ENCODE results near the gene OR9K2.
"Not testable (repeated sequence)": the region's sequence is repeated elsewhere in the genome, so short reads cannot be mapped to it uniquely, and the experiment has no call there.

OR9K2 gene, protein sequence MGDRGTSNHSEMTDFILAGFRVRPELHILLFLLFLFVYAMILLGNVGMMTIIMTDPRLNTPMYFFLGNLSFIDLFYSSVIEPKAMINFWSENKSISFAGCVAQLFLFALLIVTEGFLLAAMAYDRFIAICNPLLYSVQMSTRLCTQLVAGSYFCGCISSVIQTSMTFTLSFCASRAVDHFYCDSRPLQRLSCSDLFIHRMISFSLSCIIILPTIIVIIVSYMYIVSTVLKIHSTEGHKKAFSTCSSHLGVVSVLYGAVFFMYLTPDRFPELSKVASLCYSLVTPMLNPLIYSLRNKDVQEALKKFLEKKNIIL

GRCh38 chr12:55126106-55126505 is at the start of gene OR9K2:
Gene OR9K2, plus strand, starts transcription at chr12:55126406. Its CDS starts 3,429 bp downstream, at chr12:55129835.
- no peak for DNase-seq

DNA sequence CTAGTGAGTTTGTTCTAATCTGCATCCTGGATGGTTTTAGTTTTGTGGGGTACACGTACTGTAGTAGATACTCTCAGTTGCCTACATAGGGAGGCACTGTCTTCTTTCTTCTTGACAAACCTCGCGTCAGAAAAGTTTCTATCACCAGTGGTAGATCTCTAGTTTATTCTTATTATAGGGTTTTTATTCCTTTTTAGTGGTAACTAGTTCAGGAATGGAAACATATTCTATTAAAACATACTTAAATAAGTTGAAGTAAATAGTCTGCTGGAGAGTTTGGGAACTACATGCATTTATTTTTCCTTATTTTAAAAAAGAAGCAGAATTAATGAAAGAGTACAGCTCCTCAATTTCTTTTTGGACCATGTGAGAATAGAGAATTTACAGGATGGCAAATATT is 33.6 kb upstream of the OR9K2 start:
- peak in 1 of 2 experiments; percentile 13 for DNase-seq

DNA sequence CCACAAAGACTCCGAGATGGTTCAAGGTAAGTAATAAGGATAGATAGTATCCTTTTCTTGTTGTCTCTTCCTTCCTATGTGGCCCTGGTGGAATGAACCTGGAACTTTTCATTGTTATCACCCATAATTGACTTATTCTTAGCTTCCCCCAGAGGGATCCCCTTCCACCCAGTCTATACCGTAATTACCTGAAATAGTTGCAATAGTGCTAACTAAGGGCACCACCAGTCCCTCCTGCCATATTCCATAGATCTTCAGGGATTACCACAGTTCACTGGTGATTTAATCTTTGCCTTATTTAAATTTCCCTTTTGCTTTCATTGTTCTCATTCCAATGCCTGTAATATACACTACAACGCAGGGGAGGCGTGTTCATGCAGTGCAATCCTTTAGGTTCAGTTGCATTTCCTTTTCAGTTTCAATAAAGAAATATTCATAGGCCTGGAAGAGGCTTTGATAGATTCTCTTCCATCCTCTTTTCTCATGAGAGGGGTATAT is 13.8 kb upstream of the OR9K2 start:
- DNase-seq: no peak

GRCh38 chr12:55116152-55116551 is 10.1 kb upstream of the OR9K2 start:
- no peak for DNase-seq

DNA sequence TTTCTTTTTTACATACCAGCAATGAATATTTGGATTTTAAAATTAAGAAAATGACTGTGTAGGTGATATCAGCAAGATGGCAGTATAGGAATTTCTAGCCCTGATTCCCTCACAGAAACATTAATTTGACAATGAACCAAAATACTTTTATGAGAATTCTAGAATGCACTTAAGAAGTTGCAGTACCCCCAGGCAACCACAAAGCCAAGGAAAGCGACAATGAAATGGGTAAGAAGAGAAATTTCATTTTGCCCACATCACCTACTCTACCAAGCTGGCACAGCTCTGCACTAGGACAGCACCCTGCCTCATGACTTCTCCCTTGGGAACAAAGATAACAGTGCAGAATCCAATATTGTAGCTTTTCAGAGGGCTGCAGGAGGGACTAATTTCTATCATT is 6.6 kb downstream of the OR9K2 start:
- DNase-seq: no peak

DNA sequence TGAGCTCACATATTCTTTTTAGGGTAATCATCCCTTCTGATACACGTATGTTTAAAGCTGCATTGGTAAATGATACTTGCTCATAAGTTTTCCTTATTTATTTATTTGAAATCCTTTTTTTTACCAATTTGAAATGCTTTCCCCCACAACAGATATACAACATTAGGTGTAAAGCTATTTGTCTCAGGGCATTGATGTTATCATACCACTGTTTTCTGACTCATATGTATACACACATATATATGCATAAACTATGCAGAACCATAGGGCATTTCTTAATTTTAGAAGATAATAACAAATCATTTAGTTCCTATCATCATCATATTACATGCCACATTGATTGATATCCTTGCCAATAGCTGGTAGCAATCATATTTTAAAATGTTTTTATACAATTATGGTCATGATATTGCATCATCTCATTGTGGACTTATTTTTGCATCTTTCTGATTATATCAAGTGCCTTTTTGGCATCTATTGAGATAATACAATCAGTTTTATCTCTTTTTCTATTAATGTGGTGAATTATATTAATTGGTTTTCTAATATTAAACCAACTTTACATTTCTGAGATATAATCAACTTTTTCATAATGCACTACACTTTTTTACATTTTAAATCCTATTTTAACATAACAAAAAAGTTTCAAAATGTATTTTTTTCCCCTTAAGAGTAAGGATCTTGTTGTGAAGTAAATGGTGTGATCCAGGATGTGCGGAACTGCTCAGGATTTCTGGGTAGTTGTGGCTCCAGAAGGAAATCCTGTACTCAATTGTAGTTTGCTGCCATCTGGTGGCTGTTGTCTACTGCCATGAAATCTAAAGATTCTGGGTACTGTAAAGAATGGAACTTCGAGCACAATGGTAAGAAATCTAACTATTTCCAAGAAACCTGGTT is 16.7 kb downstream of the OR9K2 start:
- peak; percentile 57 to 77 for DNase-seq

DNA sequence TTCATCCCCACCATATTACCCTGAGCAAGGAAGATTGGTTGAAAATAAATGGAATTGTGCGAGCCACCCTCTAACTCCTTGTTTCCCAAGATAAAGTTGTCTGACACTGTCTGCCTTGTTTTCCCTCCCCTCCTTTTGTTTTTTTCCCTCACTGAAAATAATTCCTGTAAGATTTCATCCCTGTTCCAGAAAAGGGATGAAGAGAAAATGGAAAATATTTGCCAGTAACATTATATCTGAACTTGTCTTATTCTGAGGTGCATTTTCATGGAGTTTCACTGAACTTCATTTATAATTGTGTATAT is 17.3 kb downstream of the OR9K2 start:
- no peak for DNase-seq

- DNase-seq: not testable (repeated sequence)
These were observed 40.9 kb downstream of the OR9K2 start for GRCh38 chr12:55167010-55167640.

DNA sequence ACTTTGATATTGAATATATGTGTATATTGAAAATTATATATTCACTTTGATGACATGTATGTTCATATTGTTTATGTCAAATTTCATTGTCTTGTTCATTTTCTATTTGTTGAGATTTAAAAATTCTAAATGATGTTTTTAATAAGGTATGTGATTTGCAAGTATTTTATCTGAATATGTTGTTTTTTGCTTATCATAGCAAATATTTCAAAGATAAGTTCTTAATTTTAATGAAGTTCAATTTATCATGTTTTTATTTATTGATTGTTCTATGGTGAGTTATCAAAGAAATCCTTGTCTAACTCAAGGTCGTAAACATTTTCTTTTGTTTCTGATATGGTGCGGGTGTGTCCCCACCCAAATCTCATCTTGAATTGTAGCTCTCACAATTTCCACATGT is 45.2 kb downstream of the OR9K2 start:
- DNase-seq: no peak

DNA sequence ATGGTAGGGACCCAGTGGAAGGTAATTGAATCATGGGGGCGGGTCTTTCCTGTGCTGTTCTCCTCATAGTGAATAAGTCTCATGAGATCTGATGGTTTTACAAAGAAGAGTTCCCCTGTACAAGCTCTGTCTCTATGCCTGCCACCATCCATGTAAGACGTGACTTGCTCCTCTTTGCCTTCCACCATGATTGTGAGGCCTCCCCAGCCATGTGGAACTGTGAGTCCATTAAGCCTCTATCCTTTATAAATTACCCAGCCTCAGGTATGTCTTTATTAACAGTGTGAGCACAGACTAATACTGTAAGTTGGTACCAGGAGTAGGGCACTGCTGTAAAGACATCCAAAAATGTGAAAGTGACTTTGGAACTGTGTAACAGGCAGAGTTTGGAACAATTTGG is 45.6 kb downstream of the OR9K2 start:
- DNase-seq: not testable (repeated sequence)

- DNase-seq: no peak
These were observed 46.5 kb downstream of the OR9K2 start for GRCh38 chr12:55172686-55173085.

- DNase-seq: no peak
These were observed 47.2 kb downstream of the OR9K2 start for GRCh38 chr12:55173456-55173855.
